Erythroblast (primary cell): ENCODE data around the gene TFF2.

Experiments
- DNase-seq, 2 experiments: peaks; one replicate each; lab custom pipeline; 2025; lab: John Stamatoyannopoulos, UW
- GATA1 ChIP-seq: IDR thresholded peaks from 2 replicates; pipeline ENCODE4 v1.6.1; 2011; ENCODE audit warnings: low read depth, mild to moderate bottlenecking, control low read depth, low read length, moderate library complexity
- POLR2A ChIP-seq: IDR thresholded peaks from 2 replicates; pipeline ENCODE4 v1.6.1; 2011; ENCODE audit warnings: mild to moderate bottlenecking, low read length

The TFF2 gene

DNA sequence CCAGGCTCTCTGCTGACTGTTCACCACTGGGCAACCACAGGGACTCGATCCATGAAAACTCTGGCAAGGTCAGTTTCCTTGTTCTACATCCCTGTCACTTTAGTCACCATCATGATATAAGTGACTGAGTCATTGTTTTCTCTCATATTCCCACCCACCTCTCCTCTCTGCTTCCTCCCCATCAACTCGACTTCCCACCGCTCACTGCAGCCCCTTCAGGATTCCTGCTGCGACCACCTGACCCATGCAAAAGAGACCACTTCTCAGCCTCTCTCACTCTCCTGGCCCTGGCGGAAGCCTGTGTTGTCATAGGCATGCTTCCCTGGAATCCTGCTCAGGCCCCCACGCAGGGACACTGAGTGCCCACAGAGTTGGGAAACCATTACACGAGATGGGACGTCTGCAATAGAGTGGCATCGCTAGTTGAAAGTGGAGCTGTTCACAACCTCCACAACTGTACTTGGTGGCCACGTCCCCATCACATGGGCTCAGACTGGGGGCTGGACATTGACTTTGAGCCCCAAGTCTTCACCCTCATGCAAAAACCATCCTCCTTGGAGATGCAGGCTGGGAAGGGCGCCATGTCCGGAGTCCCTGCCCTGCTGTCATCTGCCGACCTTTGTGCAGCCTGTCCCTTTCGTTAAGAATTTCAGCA is 1.8 kb upstream of the TFF2 start:
- no peak for DNase-seq
- no peak for TF ChIP-seq GATA1
- no peak for TF ChIP-seq POLR2A

DNA sequence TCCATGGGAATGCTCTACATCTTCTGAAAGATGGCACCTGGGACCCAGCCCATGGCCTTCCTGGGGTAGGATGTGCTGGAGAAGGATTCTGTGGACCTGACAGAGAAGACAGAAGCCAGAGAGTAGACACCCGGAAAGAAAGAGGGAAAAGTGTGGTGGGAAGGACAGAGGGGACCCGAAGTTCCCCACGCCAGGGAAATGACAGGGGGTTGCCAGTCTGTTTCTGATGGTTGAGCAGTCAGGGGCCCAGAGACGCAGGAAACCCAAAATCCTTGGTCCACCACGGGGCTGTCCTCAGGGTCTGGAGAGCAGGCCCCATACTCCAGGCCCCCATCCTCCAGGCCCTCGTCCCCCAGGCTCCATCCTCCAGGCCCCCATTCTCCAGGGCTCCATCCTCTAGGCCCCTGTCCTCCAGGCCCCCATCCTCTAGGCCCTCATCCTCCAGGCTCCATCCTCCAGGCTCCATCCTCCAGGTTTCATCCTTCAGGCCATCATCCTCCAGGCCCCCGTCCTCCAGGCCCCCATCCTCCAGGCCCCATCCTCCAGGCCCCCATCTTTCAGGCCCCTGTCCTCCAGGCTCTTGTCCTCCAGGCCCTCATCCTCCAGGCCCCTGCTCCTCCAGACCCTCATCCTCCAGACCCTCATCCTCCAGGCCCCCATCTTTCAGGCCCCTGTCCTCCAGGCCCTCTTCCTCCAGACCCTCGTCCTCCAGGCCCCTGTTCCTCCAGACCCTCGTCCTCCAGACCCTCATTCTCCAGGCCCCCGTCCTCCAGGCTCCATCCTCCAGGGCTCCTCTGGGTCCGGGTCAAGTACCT is 1.0 kb upstream of the TFF2 start:
- no peak for DNase-seq
- TF ChIP-seq POLR2A: no peak
- TF ChIP-seq GATA1: no peak

DNA sequence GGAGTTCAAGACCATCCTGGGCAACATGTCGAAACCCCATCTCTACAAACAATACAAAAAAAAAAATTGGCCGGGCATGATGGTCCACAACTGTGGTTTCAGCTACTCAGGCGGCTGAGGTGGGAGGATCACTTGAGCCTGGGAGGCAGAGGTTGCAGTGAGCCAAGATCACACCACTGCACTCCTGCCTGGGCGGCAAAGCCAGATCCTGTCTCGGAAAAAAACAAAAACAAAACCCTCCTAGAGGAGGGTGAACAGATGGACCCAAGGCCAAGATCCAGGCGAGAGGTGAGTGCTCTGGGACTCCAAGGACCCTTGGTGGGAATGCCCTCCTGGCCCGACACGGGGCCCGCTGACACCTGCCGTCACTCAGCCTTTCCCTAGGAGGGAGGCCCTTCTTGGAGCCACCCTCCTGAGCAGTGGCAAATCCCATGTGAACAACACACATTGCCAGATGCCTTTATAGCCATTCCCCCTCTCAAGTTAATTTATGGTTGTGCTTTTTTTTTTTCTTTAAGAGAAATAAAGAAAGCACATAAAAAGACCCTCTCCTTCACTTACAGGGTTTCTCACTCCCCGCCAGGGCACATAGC is 380 bp downstream of the TFF2 start:
- no peak for TF ChIP-seq GATA1
- no peak for TF ChIP-seq POLR2A
- no peak for DNase-seq

DNA sequence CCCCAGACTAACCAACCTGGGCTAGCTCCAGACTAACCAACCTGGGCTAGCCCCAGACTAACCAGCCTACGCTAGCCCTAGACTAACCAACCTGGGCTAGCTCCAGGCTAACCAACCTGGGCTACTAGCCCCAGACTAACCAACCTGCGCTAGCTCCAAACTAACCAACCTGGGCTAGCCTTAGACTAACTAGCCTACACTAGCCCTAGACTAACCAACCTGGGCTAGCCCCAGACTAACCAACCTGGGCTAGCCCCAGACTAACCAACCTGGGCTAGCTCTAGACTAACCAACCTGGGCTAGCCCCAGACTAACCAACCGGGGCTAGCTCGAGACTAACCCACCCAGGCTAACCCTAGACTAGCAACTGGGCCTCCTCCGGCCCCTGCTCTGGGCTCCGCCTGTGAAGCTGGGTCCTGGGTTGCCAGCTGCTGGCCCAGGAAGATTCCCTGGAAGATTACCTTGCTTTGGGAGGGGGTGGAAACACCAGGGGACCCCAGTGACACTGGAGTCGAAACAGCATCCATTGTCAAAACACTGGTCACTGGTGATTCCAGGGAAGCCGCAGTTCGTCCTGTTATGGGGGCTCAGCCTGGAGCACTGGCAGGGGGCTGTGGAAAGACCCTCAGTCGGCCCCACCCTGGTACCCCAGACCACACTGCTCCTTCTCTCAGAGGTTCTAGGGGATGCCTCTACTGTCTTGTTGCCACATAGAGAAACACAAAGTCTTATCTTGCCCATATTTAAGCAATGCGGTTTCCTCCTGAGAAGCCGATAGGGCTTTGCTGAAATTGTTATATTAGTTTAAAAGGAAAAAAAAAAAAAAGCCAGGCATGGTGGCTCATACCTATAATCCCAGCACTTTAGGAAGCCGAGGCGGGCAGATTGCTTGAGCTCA is 1.1 kb downstream of the TFF2 start:
- no peak for DNase-seq
- TF ChIP-seq GATA1 (no peak), POLR2A (no peak)

DNA sequence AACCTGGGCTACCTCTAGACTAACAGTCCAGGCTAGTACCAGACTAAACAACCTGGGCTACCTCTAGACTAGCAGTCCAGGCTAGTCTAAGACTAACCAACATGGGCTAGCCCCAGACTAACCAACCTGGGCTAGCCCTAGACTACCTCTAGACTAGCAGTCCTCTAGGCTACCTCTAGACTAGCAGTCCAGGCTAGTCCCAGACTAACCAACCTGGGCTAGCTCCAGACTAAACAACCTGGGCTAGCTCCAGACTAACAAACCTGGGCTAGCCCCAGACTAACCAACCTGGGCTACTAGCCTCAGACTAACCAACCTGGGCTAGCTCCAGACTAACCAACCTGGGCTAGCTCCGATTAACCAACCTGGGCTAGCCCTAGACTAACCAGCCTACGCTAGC is 2.0 kb downstream of the TFF2 start:
- TF ChIP-seq GATA1 (no peak), POLR2A (no peak)
- DNase-seq: no peak

DNA sequence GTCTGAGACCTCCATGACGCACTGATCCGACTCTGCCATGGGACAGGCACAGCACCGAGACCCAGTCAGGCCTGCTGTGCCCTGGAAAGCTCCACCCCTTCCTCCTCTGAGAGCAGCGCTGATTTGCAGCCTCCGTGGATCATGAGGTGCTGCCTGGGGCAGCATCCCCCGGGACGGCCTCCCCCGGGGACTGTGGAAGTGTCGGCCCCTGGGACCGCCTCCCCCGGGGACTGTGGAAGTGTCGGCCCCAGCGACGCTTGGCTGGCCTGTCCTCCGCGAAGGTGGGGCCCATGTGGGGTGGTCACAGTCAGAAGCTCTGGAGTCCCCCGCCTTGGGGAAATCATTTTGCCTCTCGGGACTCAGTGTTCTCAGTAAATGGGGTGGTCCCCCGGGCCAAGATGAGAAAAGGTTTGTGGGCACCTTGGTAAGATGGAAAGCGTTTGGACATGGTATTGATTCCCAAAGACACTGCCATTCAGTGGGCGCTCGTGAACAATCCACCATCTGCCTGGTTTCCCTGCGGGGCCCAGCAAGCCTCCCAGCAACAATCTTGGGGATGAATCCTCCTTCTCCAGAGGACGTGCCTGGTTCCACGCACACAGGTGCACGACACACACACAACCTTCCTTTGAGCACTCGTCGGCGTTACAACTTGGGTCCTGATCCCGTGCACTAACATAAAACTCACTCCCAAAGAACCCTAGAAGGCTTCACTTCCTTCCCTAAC is 3.0 kb downstream of the TFF2 start:
- DNase-seq: no peak
- TF ChIP-seq POLR2A (no peak), GATA1 (no peak)

DNA sequence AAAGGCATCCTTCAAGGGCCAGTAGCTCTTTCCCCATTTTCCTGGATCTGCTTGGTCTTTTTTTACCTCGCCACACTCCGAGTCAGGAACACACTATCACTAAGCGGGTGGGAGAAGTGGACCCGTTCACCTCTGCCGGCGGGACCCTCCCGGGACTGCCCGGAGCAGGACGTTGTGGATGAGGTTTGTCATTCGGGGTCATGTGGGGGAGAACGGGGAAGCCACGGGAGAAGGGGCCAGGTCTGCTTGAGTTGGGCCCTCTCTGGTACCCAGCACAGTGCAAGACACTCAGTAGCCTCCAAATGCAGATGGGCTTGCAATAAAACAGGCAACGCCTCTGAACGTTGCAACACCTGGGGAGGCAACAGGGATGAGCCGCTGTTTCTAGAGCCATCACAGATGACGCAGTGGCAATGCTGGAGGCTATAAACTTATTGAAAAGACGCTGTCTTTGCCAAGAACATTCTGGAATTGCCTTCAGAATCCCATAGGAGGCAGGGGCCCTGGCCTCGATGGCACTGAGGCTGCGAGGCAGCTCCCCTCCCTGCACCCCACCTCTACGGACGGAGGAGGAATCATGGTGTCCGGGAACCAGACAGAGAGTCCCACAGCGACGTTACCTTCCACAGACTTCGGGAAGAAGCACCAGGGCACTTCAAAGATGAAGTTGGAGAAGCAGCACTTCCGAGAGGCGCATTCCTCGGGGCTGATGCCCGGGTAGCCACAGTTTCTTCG is 3.8 kb downstream of the TFF2 start:
- no peak for TF ChIP-seq GATA1
- TF ChIP-seq POLR2A: no peak
- DNase-seq: no peak

DNA sequence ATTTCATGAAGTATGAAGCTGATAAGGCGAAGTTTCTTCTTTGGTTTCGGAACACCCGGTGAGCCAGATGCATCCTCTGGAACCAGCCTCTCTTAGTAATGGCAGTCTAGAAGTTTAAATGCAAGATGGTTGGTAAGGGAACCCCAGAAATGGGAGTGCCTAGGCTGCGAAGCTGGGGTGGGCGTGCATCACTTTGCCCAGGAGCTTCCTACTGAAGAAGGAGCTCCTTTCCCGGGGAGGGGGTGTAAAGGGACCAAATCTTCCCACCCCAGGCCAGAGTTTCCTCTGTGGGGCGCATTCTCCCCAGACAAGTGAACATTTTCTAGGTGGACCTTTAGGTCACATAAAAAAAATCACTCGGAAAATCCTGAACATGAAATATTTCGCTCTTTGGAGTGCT is 4.4 kb downstream of the TFF2 start:
- TF ChIP-seq GATA1: no peak
- TF ChIP-seq POLR2A: no peak
- no peak for DNase-seq

DNA sequence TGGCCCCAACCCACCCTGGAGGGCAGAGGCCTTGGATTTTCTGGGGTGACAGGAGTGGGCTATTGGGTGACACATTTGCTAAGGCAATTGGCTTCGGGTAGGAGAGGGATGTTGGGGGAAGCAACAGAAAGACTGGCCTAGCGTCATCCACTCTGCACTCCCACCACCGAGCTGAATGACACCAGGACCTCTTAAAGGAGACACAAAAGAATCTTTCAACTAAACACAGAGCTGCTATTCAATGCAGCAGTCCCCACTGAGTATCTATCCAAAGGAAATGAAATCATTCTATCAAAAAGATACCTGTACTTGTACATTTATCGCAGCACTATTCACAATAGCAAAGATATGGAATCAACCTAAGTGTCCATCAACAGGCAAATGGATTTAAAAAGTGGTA is 6.2 kb downstream of the TFF2 start:
- DNase-seq: no peak
- TF ChIP-seq GATA1: no peak
- TF ChIP-seq POLR2A: no peak

DNA sequence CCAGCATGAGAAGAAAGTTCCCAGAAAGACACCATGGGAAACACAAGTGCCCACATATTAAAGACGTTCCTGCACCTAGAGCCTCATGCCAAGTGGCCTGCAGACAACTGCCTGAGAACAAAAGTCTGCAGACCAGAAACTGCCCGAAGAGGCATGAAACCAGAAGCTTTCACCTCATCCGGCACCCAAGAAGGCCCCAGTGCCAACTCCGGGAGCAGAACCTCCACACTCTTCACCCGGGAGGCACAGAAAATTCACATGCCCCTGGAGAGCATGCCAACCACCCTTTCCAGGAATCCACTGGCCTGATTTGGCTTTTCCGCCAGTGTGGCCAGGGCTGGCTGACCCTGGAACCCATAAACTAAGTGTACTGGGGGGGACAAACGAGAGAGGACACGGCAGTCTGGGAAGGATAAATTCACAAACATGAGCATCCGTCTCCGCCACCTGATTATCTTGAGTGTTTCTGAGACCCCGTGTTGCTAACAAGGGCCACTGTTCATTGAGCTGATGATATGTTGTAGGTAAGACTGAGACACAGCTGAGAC is 6.8 kb downstream of the TFF2 start:
- DNase-seq: no peak
- TF ChIP-seq POLR2A (no peak), GATA1 (no peak)

DNA sequence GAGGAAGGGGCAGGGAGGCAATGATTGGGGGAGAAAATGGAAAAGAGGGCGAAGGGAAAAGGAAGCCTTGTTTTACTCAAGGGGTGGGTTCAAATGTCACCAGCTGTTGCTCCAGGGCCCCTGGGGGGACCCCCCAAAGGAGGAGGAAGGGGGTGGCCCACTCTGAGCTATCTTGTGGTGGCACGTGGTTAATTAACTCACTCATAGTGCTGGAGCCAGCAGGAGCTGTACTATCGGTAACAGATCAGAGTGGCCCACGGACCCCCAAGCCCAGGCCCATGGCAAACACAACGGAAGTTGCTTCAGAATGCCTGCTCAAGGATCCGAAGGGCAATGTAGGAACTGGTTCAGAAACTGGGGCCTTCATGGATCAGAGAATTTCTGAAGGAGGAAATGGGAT is 7.2 kb downstream of the TFF2 start:
- no peak for DNase-seq

DNA sequence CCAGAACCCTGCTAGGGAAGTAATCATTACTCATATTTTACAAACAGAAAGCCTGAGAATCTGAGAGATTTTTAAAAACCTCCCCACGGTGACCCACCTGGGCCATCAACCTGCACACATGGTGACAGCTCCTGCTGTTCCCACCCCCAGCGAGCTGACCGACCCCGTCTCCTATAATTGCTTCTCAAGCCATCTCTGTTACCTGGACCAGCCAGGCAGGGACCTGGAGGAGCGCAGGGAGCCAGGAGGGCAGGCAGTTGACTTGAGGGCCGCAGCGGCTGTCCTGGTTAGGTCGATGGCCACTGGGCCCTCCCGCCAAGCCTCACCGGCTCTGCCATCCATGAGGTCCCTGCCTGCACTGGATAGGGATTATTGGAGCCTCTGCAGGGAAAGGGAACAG is 7.7 kb downstream of the TFF2 start:
- TF ChIP-seq GATA1: no peak
- no peak for TF ChIP-seq POLR2A
- no peak for DNase-seq

More for the DNA sequence above, 7.2 kb downstream of the TFF2 start:
- TF ChIP-seq GATA1 (no peak), POLR2A (no peak)
